T-helper 1 cell (primary cell): ENCODE measurements around the gene LGI2.
"Not testable (repeated sequence)": the region's sequence is repeated elsewhere in the genome, so short reads cannot be mapped to it uniquely, and the experiment has no call there.

Experiments used
- DNase-seq, 5 donors: peaks; one replicate each; pipeline ENCODE4 v3.0.0-alpha.2; 2012 to 2020
- total RNA-seq, 4 donors: gene quantifications; one replicate each; lab custom pipeline; 2026; lab: John Stamatoyannopoulos, UW

The LGI2 gene, protein sequence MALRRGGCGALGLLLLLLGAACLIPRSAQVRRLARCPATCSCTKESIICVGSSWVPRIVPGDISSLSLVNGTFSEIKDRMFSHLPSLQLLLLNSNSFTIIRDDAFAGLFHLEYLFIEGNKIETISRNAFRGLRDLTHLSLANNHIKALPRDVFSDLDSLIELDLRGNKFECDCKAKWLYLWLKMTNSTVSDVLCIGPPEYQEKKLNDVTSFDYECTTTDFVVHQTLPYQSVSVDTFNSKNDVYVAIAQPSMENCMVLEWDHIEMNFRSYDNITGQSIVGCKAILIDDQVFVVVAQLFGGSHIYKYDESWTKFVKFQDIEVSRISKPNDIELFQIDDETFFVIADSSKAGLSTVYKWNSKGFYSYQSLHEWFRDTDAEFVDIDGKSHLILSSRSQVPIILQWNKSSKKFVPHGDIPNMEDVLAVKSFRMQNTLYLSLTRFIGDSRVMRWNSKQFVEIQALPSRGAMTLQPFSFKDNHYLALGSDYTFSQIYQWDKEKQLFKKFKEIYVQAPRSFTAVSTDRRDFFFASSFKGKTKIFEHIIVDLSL
- total RNA-seq: 0 reads per million in 4 donors

DNA sequence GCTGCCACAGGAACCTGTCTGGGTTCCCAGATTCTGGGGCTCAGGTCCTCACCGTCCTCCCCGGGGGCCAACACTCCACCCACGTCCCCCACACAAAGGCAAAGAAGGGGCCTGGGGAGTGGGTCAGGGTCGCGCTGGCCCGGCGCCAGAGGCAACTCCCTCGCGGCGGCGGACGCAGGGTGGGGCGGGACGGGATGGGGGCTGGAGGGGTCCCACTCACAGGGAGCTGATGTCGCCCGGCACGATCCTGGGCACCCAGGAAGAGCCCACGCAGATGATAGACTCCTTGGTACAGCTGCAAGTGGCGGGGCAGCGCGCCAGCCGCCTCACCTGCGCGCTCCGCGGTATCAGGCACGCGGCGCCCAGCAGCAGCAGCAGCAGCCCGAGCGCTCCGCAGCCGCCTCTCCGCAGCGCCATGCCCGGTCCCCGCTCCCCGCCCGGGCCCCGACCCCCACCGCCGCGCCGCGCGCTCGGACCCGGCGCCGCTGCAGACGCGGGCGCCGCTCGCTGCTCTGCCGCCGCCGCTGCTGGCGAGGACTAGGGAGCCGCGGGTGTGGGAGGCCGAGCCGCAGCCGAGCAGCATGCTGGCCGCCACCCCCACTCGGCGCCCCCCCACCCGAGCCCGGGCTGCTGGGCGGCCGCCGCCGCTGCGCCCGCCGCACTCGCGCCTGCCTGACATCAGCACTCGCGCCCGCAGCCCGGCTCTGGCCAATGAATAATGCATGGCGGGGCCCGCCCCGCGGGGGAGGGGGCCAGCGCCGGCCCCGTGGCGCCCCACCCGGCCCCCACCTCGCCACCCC is at the start of gene LGI2:
LGI2 (minus strand) TSS at position 670 of the 800 bp plus-strand sequence; CDS start at position 417, 253 bp downstream.
- DNase-seq: no peak

DNA sequence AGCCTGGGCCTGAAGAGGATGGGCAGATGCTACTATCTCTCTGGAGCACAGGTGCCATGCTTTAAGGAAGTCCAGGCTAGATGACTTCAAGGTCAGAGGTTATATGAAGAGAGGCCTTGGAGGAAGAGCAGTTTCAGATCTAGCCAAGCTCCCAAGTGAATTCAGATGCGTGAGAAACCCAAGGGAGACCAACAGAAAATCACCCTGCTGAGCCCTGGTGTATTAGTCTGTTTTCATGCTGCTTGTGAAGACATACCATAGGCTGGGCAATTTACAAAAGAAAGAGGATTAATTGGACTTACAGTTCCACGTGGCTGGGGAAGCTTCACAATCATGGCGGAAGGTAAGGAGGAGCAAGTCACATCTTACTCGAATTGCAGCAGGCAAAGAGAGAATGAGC is 47.8 kb upstream of the LGI2 start:
- no peak for DNase-seq

DNA sequence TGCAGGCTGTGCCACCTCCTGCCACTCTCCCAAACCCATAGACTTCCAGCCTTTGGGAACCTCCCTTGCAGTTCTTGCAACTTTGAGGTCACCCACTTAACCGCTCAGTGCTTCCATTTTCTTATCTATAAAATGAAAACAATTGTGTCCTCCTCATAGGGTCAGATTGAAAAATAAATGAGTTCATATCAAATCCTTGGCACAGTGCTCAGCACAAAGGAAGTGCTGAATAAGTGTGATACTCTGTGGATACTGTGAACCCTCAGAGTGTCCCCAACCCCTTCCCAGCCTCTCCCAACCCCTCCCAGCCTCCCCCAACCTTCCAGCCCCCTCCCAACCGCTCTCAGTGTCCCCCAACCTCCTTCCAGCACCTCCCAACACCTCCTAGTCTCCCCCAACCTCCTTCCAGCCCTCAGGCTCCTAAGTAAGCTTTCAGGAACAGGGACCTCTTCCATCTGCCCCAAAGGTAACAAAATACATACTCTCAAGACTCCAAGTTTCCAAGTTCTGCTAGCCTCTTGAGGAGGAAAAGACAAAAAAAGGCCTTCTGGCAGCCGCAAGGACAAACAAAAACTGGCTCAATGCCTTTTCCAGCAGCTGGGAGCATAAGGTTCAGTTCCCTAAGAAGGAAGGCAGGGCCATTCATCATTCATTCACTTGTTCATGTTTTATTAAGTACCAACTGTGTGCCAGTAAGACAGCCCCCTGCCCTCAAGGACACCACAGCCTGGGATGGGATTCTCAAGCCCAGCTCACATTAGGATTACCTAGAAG is 46.1 kb upstream of the LGI2 start:
- no peak for DNase-seq

DNA sequence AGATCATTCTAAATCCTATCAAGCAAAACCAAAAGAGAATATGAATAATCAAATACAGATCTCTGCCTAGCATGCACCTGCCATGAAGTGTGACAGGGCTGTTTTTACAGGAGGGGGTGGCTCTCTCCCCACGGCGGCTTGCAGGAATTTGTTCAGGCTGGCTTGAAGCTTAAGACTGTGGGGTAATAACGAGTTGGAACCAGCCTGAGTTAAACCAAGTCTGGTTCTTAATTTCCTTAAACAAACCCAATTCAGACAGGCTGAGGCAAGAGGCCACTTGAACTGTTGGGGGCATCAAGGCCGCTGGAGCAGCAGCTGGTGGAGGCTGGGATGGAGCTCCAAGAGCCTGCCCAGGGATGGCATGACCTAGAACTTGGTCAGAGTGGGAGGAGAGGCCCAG is 45.1 kb upstream of the LGI2 start:
- DNase-seq: no peak

DNA sequence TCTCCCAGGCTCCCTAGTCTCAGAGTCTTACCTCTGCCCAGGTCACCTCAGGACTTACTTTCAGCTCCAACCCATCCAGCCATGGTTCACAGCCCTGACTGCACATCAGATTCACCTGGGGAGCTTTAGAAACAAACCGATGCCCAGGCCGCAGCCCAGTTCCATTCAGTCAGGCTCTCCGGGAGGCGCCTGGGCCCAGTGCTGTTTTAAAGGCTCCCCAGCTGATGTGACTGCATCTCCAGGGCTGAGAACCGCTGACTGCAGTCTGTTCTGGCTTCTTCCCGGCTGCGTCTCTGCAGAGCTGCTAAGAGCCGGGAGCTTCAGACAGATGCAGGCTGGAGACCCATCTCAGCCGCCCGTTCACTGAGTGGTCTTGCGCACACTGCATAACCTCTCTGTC is 44.4 kb upstream of the LGI2 start:
- no peak for DNase-seq

DNA sequence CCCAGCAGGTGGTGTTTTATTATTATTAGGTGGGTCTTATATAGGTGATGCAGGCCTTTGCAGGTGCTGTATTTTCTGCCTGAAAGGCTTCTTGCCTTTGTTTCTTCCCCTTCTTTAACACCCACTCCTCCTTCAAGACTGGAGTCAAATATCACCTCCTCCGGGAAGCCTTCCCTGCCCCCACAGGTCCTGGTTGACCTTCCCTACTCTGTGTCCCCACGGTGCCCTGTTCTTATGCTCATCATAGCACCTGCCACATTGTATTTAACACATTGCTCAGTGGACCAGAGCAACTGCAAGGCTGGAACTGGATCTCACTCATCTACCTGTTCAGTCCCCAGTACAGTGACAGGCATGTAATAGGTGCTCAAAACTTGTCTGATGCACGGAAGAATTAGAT is 39.8 kb upstream of the LGI2 start:
- DNase-seq: no peak

DNA sequence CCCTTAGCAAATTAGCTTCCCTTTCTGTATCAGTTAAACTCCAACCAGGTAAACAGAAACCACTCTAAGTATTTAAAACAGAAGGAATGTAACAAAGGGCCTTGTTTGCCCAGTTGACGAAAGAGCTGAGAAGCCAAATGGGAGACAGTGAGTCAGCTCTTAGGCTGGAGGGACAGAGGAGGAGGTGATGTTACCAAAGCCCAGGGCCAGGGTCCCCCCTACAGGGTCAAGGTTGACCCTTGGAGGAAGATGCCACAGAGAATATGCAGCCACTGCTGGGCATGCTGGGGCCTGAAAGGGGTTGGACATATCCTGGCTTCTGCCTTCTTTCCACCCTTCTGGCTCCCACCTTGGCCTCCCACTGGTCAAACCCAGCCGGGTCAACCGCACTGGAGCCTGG is 38.3 kb upstream of the LGI2 start:
- DNase-seq: no peak

DNA sequence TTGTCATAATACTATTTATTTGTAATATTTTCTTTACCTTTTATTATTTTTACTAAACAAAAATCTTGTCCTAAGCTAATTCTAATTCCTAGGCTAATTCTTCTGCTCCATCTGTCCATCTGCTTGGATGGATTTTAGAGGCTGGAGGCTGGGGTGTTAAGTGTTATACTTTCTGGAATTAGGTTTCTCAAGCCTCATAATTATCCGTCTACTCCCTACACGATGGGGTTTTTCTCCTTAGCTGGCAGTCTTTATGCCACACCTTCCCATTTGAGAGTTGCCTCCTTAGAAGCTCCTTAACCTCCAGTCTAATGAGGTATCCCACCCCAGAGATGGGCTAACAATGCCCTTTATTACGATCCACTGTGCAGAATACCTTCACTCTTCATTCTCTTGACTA is 37.6 kb upstream of the LGI2 start:
- DNase-seq: no peak

DNA sequence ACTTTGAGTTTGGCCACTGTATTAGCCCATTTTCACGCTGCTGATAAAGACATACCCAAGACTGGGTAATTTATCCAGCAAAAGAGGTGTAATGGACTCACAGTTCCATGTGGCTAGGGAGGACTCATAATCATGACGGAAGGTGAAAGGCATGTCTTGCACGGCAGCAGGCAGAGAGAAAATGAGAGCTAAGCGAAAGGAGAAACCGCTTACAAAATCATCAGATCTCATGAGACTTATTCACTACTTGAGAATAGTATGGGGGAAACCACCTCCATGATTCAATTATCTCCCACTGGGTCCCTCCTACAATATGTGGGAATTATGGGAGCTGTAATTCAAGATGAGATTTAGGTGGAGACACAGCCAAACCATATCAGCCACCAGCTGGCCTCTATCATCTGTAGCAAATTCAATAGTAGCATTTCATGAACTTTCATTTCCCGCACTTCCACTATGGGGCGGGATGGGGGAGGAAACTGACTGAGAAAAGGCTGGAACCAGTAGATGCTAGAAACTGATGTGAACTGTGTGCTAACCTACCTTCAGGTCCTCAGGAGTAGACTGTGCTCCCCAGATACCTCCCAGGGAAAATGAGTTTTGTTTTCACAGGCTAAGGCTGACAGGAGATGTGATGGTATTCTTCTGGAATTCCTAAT is 35.3 kb upstream of the LGI2 start:
- no peak for DNase-seq

DNA sequence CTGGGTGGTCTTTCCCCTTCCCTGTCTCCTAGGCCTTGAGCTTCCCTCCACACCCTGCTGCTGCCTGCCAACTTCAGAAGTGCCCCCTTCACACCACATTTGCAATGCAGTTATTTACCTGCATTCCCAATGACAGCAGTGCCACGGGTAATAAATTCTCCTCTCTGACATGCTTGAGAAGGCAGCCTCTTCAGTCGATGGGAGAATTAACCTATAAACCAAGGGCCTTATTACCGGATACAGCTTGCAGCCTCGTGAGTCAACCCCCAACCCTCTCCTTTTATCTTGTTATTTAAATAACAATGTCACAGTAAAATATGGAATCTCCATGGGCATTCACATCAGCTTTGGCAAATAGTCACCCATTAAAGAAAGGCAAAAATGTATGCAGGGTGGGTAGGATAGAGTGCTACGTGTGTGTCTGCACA is 34.7 kb upstream of the LGI2 start:
- no peak for DNase-seq

DNA sequence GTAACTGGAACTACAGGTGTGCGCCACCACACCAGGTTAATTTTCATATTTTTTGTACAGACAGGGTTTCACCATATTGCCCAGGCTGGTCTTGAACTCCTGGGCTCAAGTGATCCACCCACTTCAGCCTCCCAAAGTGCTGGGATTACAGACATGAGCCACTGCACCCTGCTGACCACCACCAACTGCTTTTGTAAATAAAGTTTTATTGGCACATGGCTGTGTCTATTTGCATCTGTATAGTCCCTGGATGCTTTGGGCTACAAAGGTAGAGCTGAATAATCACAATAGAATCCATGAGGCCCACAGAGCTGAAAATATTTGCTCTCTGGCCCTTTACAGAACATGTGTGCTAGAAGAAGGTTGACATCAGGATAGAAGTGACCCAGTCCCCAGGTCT is 33.7 kb upstream of the LGI2 start:
- not testable (repeated sequence) for DNase-seq

DNA sequence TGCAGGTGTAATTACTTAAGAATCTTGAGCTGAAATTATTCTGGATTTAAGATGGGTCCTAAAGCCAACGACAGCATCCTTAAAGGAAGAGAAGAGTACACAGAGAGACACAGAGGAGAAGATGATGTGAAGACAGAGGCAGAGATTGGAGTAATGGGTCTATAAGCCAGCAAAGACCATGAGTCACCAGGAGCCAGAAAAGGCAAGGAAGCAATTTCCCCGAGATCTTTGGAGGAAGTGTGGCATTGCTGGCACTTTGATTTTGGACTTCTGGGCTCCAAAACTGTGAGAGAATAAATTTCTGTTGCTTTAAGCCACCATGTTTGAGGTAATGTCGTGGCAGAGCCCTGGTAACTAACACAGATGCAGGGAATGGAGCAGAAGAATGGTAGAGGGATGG is 32.4 kb upstream of the LGI2 start:
- DNase-seq: no peak

DNA sequence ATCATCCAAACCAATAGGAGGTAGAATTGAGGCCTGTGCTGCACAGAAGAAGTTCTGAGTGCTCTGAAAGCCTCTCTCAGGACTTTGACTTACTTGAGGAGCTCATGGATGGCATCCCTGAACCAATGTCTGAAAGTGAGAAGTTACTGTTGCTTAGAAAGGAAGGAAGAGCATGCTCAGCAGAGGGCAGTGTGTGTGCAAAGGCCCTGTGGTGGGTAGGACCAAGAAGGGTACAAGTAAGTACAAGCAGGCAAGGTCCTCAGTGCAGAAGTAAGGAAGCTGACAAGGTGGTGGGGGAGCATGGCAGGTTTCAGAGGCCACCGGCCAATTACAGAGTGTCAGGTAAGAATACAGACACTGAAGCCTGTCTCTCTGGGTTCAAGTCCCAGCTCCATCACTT is 31.4 kb upstream of the LGI2 start:
- DNase-seq: no peak

DNA sequence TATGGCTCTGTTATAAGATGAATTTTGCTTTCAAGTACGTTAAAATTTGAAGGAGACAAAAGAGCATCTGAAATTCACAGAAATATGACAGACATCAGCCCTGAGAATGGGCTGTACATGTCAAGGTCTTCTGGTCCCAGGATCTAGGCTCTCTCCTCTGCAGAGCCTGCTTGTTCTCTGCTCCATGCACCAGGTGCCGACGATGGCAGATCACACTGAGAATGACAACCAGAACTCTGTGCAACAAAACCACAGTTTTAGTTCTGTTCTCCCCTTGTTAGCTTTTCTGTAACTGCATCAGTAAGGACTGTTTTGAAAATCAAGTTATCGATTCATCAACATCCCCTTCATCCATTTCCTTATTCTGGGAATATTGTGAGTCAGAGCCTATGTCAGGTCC is 30.9 kb upstream of the LGI2 start:
- no peak for DNase-seq

DNA sequence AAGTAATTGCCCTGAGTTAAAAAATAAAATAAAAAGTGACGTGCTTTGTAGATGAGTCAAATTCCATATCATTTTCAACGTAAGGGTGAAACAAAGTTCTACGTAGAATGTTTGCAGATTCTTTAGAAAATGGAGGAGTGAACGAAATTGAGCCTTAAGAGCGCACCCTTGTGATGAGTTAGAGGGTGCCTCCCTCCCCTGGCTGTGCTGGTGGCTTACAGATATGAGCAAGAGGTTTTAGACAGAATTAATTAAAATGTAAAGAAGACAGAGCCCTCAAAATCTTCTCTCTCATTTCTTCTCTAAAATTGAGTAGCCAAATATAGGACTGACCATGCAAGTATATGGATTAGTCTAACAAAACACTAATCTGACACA is 30.2 kb upstream of the LGI2 start:
- no peak for DNase-seq

DNA sequence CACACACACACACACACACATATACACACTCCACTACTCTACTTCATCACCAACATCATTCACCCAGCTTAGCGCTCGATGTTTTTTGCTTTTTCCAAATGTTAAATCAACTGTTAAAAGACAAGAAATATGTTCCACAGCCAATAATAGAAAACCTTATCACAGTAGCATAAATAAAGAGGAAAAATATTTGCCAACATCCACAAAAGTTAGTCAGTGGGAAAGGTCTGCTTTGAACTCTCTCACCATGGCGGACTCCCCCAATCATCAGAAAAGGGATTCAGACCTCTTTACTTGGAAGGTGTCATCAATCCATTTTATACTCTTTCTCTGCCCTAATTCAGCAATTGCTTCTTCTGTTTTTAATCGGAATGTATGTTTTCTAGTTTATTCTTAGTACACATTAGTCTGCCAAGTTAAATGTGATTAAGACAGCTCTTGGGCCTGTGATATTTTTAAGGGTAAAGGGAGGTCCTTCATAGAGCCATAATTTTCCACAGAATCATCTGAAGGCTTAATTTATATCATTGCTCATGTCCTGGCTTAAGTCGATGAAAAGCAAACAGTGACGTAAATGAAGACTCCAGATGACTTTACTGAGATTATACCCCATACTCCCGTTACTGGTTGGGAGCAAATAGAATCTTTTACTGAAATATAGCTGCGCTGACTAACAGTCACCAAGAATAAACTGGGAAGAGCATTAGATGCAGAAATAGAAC is 29.7 kb upstream of the LGI2 start:
- no peak for DNase-seq

DNA sequence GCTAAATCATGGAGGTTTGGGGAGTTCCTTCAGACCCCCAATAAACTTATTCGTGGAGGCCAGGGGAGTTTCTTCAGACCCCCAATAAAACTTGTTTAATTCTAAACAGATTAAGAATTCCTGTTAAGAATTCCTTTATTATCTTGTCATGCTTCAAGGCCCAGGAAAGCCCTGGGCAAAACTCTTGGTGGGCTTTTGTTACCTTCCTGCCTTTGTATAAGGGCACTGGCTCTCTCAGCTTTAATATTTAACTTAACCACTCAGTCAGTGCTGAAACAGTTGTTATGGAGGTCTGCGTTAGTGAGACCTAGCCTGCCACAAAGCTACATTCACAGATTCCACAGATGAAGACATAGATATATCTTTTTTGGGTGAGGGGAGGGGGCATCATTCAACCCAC is 29.0 kb upstream of the LGI2 start:
- DNase-seq: no peak

DNA sequence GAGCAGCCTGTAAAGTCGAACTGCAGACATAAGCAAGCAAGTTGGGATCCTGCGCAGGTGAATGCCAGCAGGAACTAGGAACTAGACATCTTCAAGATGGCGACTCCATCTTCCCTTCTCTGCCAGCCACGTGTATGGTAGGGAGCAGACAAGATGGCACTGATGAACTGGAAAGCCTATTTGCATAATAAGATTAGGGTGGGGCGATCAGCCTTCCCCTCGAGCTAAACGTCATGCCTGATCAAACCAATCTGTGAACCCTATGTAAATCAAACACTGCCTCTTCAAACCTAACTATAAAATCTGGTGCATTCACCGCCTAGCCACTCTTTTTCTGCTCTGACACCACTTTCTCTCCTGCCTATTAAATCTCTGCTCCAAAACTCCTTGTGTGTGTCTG is 28.1 kb upstream of the LGI2 start:
- no peak for DNase-seq

DNA sequence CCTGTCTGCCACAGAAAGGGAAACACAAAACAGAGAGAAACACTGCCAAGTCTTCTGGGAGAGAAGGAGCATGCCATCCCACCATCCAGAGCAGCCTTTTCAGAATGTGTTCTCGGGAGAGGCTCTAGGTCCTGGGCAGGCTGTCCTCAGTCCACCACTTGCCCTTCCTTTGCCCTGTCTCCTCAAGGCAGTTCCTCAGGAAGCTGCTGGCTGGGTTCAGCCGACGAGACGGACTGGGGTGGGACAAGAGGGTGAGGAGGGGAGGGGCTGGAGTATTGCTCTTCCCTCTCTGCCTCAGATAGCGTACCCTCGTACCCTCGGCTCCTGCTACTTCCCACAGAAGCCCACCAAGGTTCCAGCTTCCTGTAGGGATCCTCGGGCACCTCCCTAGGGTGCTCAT is 26.6 kb upstream of the LGI2 start:
- DNase-seq: no peak

DNA sequence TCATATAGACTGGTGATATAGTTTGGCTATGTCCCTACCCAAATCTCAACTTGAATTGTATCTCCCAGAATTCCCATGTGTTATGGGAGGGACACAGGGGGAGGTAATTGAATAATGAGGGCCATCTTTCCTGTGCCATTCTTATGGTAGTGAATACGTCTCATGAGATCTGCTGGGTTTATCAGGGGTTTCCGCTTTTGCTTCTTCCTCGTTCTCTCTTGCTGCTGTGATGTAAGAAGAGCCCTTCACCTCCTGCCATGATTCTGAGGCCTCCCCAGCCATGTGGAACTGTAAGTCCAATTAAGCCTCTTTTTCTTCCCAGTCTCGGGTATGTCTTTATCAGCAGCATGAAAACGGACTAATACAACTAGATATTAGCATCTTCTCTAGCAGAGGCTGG is 21.3 kb upstream of the LGI2 start:
- not testable (repeated sequence) for DNase-seq

DNA sequence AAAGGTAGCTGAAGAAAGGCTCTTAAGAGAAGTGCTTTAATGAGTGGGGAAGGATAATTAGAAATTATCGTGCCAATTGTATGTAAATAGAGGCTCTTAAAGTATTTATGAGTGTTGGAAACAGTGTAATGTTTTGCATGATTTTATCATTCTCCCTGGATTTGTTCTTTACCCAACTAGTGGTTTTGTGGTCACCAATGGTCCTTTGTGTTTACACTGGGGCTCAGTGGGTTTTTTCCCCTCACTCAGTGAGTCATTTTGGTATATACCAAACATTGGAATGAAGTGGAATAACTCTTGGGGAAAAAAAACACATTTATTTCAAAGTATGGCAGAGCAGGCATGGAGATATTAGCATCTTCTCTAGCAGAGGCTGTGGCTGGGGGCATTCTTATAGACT is 20.8 kb upstream of the LGI2 start:
- DNase-seq: no peak
